ENCODE measurements around the gene PPAN. TPM values are rescaled to one million over a fixed set of nuclear protein-coding genes. Genes with fewer than 3 reads are reported as not detected.

The PPAN gene
- total RNA-seq, 1 experiment from 2014 or later: 101 TPM

- no peak overlapping the region for H3K27ac ChIP-seq (ENCODE audit: low read depth, low read length)
- H3K9ac ChIP-seq (ENCODE audit: low read length): no peak overlapping the region
- POLR2A ChIA-PET: no interaction called here
- no peaks in the 10 kb centered on the region for H3K27me3 ChIP-seq (ENCODE audit: insufficient read depth, low read length)
- no peak for TF ChIP-seq CTCF (IDR thresholded peaks at IDR 0.05 in 2 of 3, conservative IDR thresholded peaks at IDR 0.05 in 1 of 3; ENCODE audit: borderline replicate concordance in 1 of 3, insufficient read depth in 1 of 3, low read depth in 2 of 3, low read length in 2 of 3)
- RAD21 ChIA-PET (ENCODE audit: low non-redundant PET in 1 of 2, low total read pairs in 2 of 2, uncharacterized antibody in 2 of 2, unreplicated experiment in 2 of 2): no interaction called here
- no peak overlapping the region for H3K4me2 ChIP-seq (ENCODE audit: low read length)
- BruUV-seq (replicated peaks): no TSS peak
- H3K4me3 ChIP-seq (replicated peaks in 1 of 2; ENCODE audit: low read depth in 1 of 2, low read length in 2 of 2): no peak overlapping the region
- CTCF ChIA-PET: no interaction called here
- intact Hi-C loops (cut with micrococcal nuclease): no loop called here
- no peaks in the 10 kb centered on the region for H3K9me2 ChIP-seq (ENCODE audit: insufficient read depth)
- peaks cover 36 to 49% of the 10 kb centered on the region in 2 experiments for H3K36me3 ChIP-seq (ENCODE audit: control insufficient read depth in 1 of 2, insufficient read depth in 2 of 2, low read length in 2 of 2)
- DNase-seq (ENCODE audit: low read depth, low spot score) (no peak), ATAC-seq (no peak)
- H2AFZ ChIP-seq (ENCODE audit: low read depth, low read length, poor library complexity, severe bottlenecking): no peak overlapping the region
- peaks cover 46% of the 10 kb centered on the region for H3K79me2 ChIP-seq (ENCODE audit: insufficient read depth, low read length)
- peaks cover 8 to 47% of the 10 kb centered on the region in 2 experiments for H3K4me1 ChIP-seq (ENCODE audit: control insufficient read depth in 1 of 2, insufficient read depth in 2 of 2, low read length in 2 of 2)
- H4K20me1 ChIP-seq (ENCODE audit: insufficient read depth): no peaks in the 10 kb centered on the region
- H3K9me3 ChIP-seq (ENCODE audit: control insufficient read depth in 1 of 2, insufficient read depth in 1 of 2, low read depth in 1 of 2, low read length in 2 of 2): no peaks in the 10 kb centered on the region
Observed at GRCh38 chr19:10110972-10111317, 4.8 kb downstream of the PPAN start.

GRCh38 chr19:10111405-10111811 is 5.2 kb downstream of the PPAN start, which contains the start of gene P2RY11:
TSS of gene P2RY11 (plus strand) at chr19:10111693. CDS start at chr19:10111722, 29 bp downstream.
- Histone ChIP-seq H3K27me3 (ENCODE audit: insufficient read depth, low read length) (no peaks in the 10 kb centered on the region), H3K4me2 (ENCODE audit: low read length) (peak within 1 kb of the TSS; percentile 25; the same call in 1 of the 2 replicates), H3K9ac (ENCODE audit: low read length) (peak within 1 kb of the TSS; percentile 8; the same call in 1 of the 2 replicates), H3K9me2 (ENCODE audit: insufficient read depth) (no peaks in the 10 kb centered on the region), H3K79me2 (ENCODE audit: insufficient read depth, low read length) (peaks cover 43% of the 10 kb centered on the region), H4K20me1 (ENCODE audit: insufficient read depth) (no peaks in the 10 kb centered on the region), H3K36me3 (ENCODE audit: control insufficient read depth in 1 of 2, insufficient read depth in 2 of 2, low read length in 2 of 2) (peaks cover 41 to 53% of the 10 kb centered on the region in 2 experiments), H3K4me1 (ENCODE audit: control insufficient read depth in 1 of 2, insufficient read depth in 2 of 2, low read length in 2 of 2) (peaks cover 8 to 47% of the 10 kb centered on the region in 2 experiments), H2AFZ (ENCODE audit: low read depth, low read length, poor library complexity, severe bottlenecking) (no peak within 1 kb of the TSS), H3K9me3 (ENCODE audit: control insufficient read depth in 1 of 2, insufficient read depth in 1 of 2, low read depth in 1 of 2, low read length in 2 of 2) (no peaks in the 10 kb centered on the region), H3K27ac (ENCODE audit: low read depth, low read length) (peak within 1 kb of the TSS; percentile 63), H3K4me3 (replicated peaks in 1 of 2; ENCODE audit: low read depth in 1 of 2, low read length in 2 of 2) (no peak within 1 kb of the TSS)
- POLR2A ChIA-PET: interaction anchor here (0.7 kb wide), 1 partner anchor 42 kb away, joined by 3 read pairs; no protein-coding TSS in a partner anchor
- RAD21 ChIA-PET (ENCODE audit: low non-redundant PET in 1 of 2, low total read pairs in 2 of 2, uncharacterized antibody in 2 of 2, unreplicated experiment in 2 of 2): no interaction called here
- intact Hi-C loops (cut with micrococcal nuclease): no loop called here
- no peak for DNase-seq (ENCODE audit: low read depth, low spot score)
- CTCF ChIA-PET: interaction anchor here (1.1 to 3.0 kb wide), 2 partner anchors 9 to 180 kb away, joined by 4 to 13 read pairs; no protein-coding TSS in a partner anchor
- ATAC-seq: no peak
- BruUV-seq (replicated peaks): no TSS peak
- TF ChIP-seq FOSL1 (IDR thresholded peaks at IDR 0.05; ENCODE audit: low read depth) (no peak), RAD21 (IDR thresholded peaks at IDR 0.05; ENCODE audit: low read depth) (no peak), ZBTB33 (IDR thresholded peaks at IDR 0.05; ENCODE audit: extremely low read depth, insufficient replicate concordance, low read length) (no peak)
